Mucosa of descending colon (tissue), 3 donors: ENCODE data around the gene CCDC169. TPM values are rescaled to one million over a fixed set of nuclear protein-coding genes. Genes with fewer than 3 reads are reported as not detected.

ENCODE experiments used
- ATAC-seq: fragments of 200-7000 bp; cut with Tn5 transposase; one replicate; pipeline ENCODE4 v1.9.1; 2020; ENCODE audit warnings: mild to moderate bottlenecking, moderate library complexity
- DNase-seq, 3 donors: peaks; one replicate each; pipeline ENCODE4 v3.0.0-alpha.2; 2020
- H3K36me3 ChIP-seq: fragments of 200-600 bp; one replicate; pipeline ENCODE4 v1.8.0; 2021; ENCODE audit warnings: low read depth, mild to moderate bottlenecking
- H3K4me1 ChIP-seq: fragments of 200-600 bp; one replicate; pipeline ENCODE4 v1.8.0; 2021; ENCODE audit warnings: low read depth, mild to moderate bottlenecking
- H3K4me3 ChIP-seq: fragments of 200-600 bp; one replicate; pipeline ENCODE4 v1.8.0; 2021; ENCODE audit warnings: mild to moderate bottlenecking
- H3K9me3 ChIP-seq: fragments of 200-600 bp; one replicate; pipeline ENCODE4 v1.8.0; 2021; ENCODE audit warnings: mild to moderate bottlenecking
- intact Hi-C, 2 donors: fragments of 100-400 bp; cut with DNase I in 1 of 2; cut with micrococcal nuclease in 1 of 2; formaldehyde crosslinking; loops; one replicate each; pipeline versions ENCODE4 v1.11.0 to v1.11.1; 2022; cut with DNase I, micrococcal nuclease
- total RNA-seq, 3 donors: library from RNA; stranded (reverse); fragmentation: NEBNext Ultra II Directional in 2 of 3; extraction: Animal tissue kit (Norgen Biotek cat#: 25700) in 2 of 3; gene quantifications; one replicate each; pipeline versions ENCODE4 v1.2.1 to v1.2.4, GENCODE V29; 2021 to 2023
- TF ChIP-seq, protein P1 (sequence below): fragments of 200-600 bp; IDR thresholded peaks from one replicate; pipeline ENCODE4 v1.8.0; 2022; ENCODE audit warnings: antibody characterized with exemption, mild to moderate bottlenecking
- donor health status: DM: no; HTN: no; CAD: no; lungs with moderate emphysema.
- donor health status: DM: no; HTN: no; CAD: no.
- donor health status: DM: no; HTN: yes; CAD: no.

CCDC169 gene
- total RNA-seq, 3 donors from 2014 or later: 0.26 to 6.8 (median 0.84) TPM

DNA sequence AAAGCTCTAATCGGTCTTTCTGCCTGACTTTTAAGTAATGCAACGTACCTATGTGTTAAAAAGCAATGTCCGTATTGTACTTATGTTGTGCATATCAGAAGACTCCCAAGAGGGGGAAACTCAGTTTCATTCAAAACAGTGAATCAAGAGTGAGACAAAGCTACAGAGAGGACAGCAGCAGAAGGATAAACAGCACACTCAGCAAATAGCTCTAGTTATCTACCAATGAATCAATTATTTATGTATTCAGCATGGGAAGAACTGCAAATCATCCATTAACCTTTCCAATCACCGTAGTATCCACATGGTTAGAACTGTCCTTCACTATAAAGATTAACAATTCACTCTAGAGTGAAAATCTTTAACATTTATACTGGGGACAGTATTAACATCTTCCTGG is 46.6 kb downstream of the CCDC169 start:
- TF ChIP-seq, protein P1, sequence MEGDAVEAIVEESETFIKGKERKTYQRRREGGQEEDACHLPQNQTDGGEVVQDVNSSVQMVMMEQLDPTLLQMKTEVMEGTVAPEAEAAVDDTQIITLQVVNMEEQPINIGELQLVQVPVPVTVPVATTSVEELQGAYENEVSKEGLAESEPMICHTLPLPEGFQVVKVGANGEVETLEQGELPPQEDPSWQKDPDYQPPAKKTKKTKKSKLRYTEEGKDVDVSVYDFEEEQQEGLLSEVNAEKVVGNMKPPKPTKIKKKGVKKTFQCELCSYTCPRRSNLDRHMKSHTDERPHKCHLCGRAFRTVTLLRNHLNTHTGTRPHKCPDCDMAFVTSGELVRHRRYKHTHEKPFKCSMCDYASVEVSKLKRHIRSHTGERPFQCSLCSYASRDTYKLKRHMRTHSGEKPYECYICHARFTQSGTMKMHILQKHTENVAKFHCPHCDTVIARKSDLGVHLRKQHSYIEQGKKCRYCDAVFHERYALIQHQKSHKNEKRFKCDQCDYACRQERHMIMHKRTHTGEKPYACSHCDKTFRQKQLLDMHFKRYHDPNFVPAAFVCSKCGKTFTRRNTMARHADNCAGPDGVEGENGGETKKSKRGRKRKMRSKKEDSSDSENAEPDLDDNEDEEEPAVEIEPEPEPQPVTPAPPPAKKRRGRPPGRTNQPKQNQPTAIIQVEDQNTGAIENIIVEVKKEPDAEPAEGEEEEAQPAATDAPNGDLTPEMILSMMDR: no peak
- no peaks in the 10 kb centered on the region for H3K9me3 ChIP-seq
- no peaks in the 10 kb centered on the region for H3K36me3 ChIP-seq
- no peaks in the 10 kb centered on the region for H3K4me1 ChIP-seq
- ATAC-seq (no peak), DNase-seq (no peak)
- intact Hi-C loops: no loop called here
- H3K4me3 ChIP-seq: no peak overlapping the region

DNA sequence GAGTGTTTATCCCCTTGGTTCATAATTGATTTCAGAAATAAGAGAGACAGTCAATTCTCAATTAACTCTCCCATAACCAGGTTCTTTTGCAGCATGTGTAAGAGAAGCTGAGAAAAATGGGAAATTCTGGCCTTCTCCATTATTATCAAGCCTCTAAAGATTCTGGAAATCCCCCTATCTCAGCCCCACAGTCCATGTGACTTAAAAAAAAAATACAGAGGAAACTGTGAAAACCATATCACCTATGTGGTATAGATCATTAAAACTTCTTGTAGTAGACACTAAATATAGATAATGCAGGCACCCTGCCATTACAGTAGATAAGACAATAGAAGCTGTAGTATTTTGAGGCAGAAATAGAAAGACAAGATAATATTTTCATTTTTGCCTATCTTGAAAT is 48.9 kb downstream of the CCDC169 start:
- TF ChIP-seq, protein P1: no peak
- DNase-seq: no peak
- intact Hi-C loops: no loop called here
- H3K36me3 ChIP-seq: no peaks in the 10 kb centered on the region
- no peaks in the 10 kb centered on the region for H3K4me1 ChIP-seq
- no peak for ATAC-seq
- no peak overlapping the region for H3K4me3 ChIP-seq
- H3K9me3 ChIP-seq: no peaks in the 10 kb centered on the region

DNA sequence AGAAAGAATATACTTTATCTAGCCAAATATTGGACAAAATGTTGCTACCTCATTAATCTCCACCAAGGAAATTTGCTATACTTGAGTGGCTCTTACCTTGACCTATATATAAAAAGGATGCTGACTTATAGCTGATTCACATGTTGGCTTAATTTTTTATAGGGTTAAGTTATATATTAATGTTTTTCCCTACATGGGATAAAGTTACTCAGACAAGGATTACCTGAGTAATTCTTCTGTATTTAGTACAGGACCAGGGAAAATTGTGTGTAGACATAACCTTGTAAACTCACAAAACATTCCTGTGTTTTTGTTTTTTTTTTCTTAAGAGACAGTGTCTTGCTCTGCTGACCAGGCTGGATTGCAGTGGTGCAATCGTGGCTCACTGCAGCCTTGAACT is 52.6 kb downstream of the CCDC169 start:
- Histone ChIP-seq H3K4me3 (no peak overlapping the region), H3K9me3 (no peaks in the 10 kb centered on the region), H3K36me3 (no peaks in the 10 kb centered on the region), H3K4me1 (no peaks in the 10 kb centered on the region)
- TF ChIP-seq, protein P1: no peak
- intact Hi-C loops: no loop called here
- DNase-seq: no peak
- no peak for ATAC-seq

DNA sequence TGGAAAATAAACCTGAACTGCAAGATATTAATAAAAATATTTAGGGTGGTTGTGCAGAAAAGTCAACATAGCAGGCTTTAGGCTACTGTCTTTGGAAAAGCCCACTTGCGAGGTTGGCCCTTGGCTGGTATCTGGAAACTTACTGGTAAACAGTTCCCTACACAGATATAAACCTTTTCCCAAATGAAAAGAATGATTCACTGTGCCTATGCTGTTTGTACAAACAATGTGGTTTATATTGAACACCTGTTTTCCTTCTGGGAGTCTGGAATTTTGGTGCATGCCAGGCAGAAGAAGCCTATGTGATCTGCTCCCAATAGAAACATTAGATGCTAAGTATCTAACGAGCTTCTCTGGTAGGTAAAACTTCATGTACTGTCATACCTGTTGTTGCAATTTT is 53.5 kb downstream of the CCDC169 start:
- no peak overlapping the region for H3K4me3 ChIP-seq
- ATAC-seq (no peak), DNase-seq (no peak)
- intact Hi-C loops: no loop called here
- H3K9me3 ChIP-seq: no peaks in the 10 kb centered on the region
- H3K4me1 ChIP-seq: no peaks in the 10 kb centered on the region
- TF ChIP-seq, protein P1: no peak
- no peaks in the 10 kb centered on the region for H3K36me3 ChIP-seq

DNA sequence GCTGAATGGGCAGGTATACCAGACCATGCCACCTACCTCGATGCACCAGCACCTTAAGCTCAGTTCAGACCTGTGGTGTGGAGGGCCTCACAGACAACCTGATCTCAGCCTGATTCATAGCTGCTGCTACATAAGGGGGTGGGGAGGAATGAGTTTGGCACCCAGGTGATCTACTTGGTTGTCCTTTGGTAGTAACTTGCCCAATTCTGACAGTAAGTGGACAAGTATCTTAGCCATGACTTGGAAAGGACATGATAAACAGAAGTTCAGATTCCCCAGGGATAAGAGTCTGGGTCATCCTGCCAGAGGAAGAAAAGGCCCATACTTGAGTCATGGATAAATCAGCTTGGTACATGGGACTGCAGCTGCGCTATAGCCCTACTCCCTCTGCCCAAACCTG is 54.9 kb downstream of the CCDC169 start:
- Histone ChIP-seq H3K36me3 (no peaks in the 10 kb centered on the region), H3K4me3 (no peak overlapping the region), H3K4me1 (no peaks in the 10 kb centered on the region), H3K9me3 (no peaks in the 10 kb centered on the region)
- ATAC-seq (no peak), DNase-seq (no peak)
- TF ChIP-seq, protein P1: no peak
- intact Hi-C loops: no loop called here

DNA sequence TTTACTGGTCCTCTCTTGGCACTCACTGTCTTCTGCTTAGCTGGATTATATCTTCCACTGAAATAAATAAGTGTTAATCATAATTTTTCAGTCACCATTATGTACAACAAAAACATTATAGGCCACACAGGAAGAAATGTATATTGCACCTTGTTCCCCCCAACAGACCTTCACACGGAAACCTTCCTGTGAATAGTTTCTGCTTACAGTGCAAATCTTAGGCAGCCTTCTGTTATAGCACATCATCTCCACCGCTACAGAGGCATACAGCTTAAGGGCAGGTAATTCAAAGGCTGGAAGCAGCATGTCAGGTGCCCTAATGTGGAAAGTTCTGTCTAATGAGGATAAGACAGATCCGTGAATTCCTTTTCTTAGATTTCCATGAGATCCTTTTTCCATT is 66.4 kb downstream of the CCDC169 start:
- DNase-seq (no peak), ATAC-seq (no peak)
- intact Hi-C loops: no loop called here
- H3K9me3 ChIP-seq: no peaks in the 10 kb centered on the region
- no peak overlapping the region for H3K4me3 ChIP-seq
- H3K36me3 ChIP-seq: no peaks in the 10 kb centered on the region
- TF ChIP-seq, protein P1: no peak
- no peaks in the 10 kb centered on the region for H3K4me1 ChIP-seq
